Activated T-cell treated with anti-CD3 and anti-CD28 coated beads, Interleukin-2, amount 50 U/mL, for 4 hours (primary cell): ENCODE data around the gene TMEM233. TPM values are rescaled to one million over a fixed set of nuclear protein-coding genes. Genes with fewer than 3 reads are reported as not detected.
"Not testable (repeated sequence)": the region's sequence is repeated elsewhere in the genome, so short reads cannot be mapped to it uniquely, and the experiment has no call there.

Experiments
- ATAC-seq, 2 donors: fragments of 200-7000 bp; cut with Tn5 transposase; one replicate each; pipeline ENCODE4 v1.10.0; 2021
- DNase-seq: peaks from one replicate; pipeline ENCODE4 v3.0.0-alpha.2; 2020
- H3K27me3 Mint-ChIP-seq: one replicate; pipeline ENCODE4 v1.8.0; 2021; ENCODE audit warnings: low read depth, mixed read lengths
- H3K36me3 Mint-ChIP-seq: one replicate; pipeline ENCODE4 v1.8.0; 2022; ENCODE audit warnings: mixed read lengths; ENCODE audit not compliant: insufficient read depth
- H3K4me1 Mint-ChIP-seq: one replicate; pipeline ENCODE4 v1.8.0; 2021; ENCODE audit warnings: low read depth, mixed read lengths
- H3K4me3 Mint-ChIP-seq: one replicate; pipeline ENCODE4 v1.8.0; 2021; ENCODE audit warnings: mild to moderate bottlenecking, moderate library complexity, mixed read lengths
- H3K9me3 Mint-ChIP-seq: one replicate; pipeline ENCODE4 v1.8.0; 2021; ENCODE audit warnings: mixed read lengths
- total RNA-seq, 3 donors: library from RNA; stranded (reverse); gene quantifications; one replicate each; pipeline ENCODE4 v1.2.1, GENCODE V29; 2021

Gene TMEM233
- total RNA-seq, 3 donors from 2014 or later: not detected

GRCh38 chr12:119592232-119592631, 1.3 kb upstream of the TMEM233 start:
- Mint-ChIP-seq H3K4me1 (peaks cover 10% of the 10 kb centered on the region), H3K27me3 (peaks cover 72% of the 10 kb centered on the region), H3K9me3 (no peaks in the 10 kb centered on the region), H3K36me3 (no peaks in the 10 kb centered on the region), H3K4me3 (no peak overlapping the region)
- peak; percentile 36 to 54 for ATAC-seq
- DNase-seq: no peak

- DNase-seq (no peak), ATAC-seq (no peak)
- no peak overlapping the region for H3K4me3 Mint-ChIP-seq
Observed at GRCh38 chr12:119594399-119594730, 791 bp downstream of the TMEM233 start.

GRCh38 chr12:119594772-119595445, 1.3 kb downstream of the TMEM233 start:
- H3K36me3 Mint-ChIP-seq: no peaks in the 10 kb centered on the region
- no peak for DNase-seq
- peaks cover 10% of the 10 kb centered on the region for H3K4me1 Mint-ChIP-seq
- peaks cover 88% of the 10 kb centered on the region for H3K27me3 Mint-ChIP-seq
- H3K9me3 Mint-ChIP-seq: no peaks in the 10 kb centered on the region
- no peak for ATAC-seq
- no peak overlapping the region for H3K4me3 Mint-ChIP-seq

More at GRCh38 chr12:119594399-119594730, 791 bp downstream of the TMEM233 start:
- Mint-ChIP-seq H3K4me1 (peaks cover 10% of the 10 kb centered on the region), H3K36me3 (no peaks in the 10 kb centered on the region), H3K27me3 (peaks cover 85% of the 10 kb centered on the region), H3K9me3 (no peaks in the 10 kb centered on the region)

GRCh38 chr12:119598159-119598558, 4.6 kb downstream of the TMEM233 start:
- Mint-ChIP-seq H3K9me3 (no peaks in the 10 kb centered on the region), H3K4me3 (no peak overlapping the region), H3K27me3 (peaks cover 63% of the 10 kb centered on the region), H3K4me1 (peaks cover 10% of the 10 kb centered on the region), H3K36me3 (no peaks in the 10 kb centered on the region)
- DNase-seq (no peak), ATAC-seq (no peak)

GRCh38 chr12:119601877-119602733, 8.5 kb downstream of the TMEM233 start:
- no peaks in the 10 kb centered on the region for H3K4me1 Mint-ChIP-seq
- ATAC-seq: no peak
- H3K27me3 Mint-ChIP-seq: peaks cover 30% of the 10 kb centered on the region
- DNase-seq: no peak
- H3K36me3 Mint-ChIP-seq: no peaks in the 10 kb centered on the region
- H3K4me3 Mint-ChIP-seq: no peak overlapping the region
- no peaks in the 10 kb centered on the region for H3K9me3 Mint-ChIP-seq

GRCh38 chr12:119602734-119603094, 9.1 kb downstream of the TMEM233 start:
- H3K27me3 Mint-ChIP-seq: peaks cover 24% of the 10 kb centered on the region
- no peak for ATAC-seq
- H3K4me3 Mint-ChIP-seq: no peak overlapping the region
- H3K36me3 Mint-ChIP-seq: no peaks in the 10 kb centered on the region
- H3K4me1 Mint-ChIP-seq: no peaks in the 10 kb centered on the region
- DNase-seq: no peak
- no peaks in the 10 kb centered on the region for H3K9me3 Mint-ChIP-seq

- Mint-ChIP-seq H3K27me3 (peaks cover 13% of the 10 kb centered on the region), H3K9me3 (no peaks in the 10 kb centered on the region), H3K4me3 (no peak overlapping the region), H3K4me1 (no peaks in the 10 kb centered on the region), H3K36me3 (no peaks in the 10 kb centered on the region)
- DNase-seq: no peak
- ATAC-seq: no peak
Observed at GRCh38 chr12:119603767-119604166, 10.2 kb downstream of the TMEM233 start.

- peaks cover 10% of the 10 kb centered on the region for H3K27me3 Mint-ChIP-seq
- no peaks in the 10 kb centered on the region for H3K4me1 Mint-ChIP-seq
- no peak overlapping the region for H3K4me3 Mint-ChIP-seq
- peaks cover 3% of the 10 kb centered on the region for H3K9me3 Mint-ChIP-seq
- H3K36me3 Mint-ChIP-seq: no peaks in the 10 kb centered on the region
- no peak for ATAC-seq
- DNase-seq: no peak
Observed at GRCh38 chr12:119609358-119609757, 15.8 kb downstream of the TMEM233 start.

- Mint-ChIP-seq H3K27me3 (peaks cover 18% of the 10 kb centered on the region), H3K4me3 (no peak overlapping the region), H3K36me3 (no peaks in the 10 kb centered on the region), H3K4me1 (no peaks in the 10 kb centered on the region), H3K9me3 (peaks cover 3% of the 10 kb centered on the region)
- ATAC-seq (no peak), DNase-seq (no peak)
Observed at GRCh38 chr12:119613319-119613936, 19.9 kb downstream of the TMEM233 start.

- no peak for ATAC-seq
- no peaks in the 10 kb centered on the region for H3K36me3 Mint-ChIP-seq
Observed at GRCh38 chr12:119614705-119615104, 21.1 kb downstream of the TMEM233 start.

GRCh38 chr12:119615518-119616475, 22.2 kb downstream of the TMEM233 start:
- ATAC-seq: no peak
- no peaks in the 10 kb centered on the region for H3K36me3 Mint-ChIP-seq
- no peaks in the 10 kb centered on the region for H3K9me3 Mint-ChIP-seq
- H3K4me1 Mint-ChIP-seq: no peaks in the 10 kb centered on the region
- peaks cover 20% of the 10 kb centered on the region for H3K27me3 Mint-ChIP-seq
- no peak for DNase-seq
- H3K4me3 Mint-ChIP-seq: no peak overlapping the region

More at GRCh38 chr12:119614705-119615104, 21.1 kb downstream of the TMEM233 start:
- H3K9me3 Mint-ChIP-seq: no peaks in the 10 kb centered on the region
- no peaks in the 10 kb centered on the region for H3K4me1 Mint-ChIP-seq
- peaks cover 21% of the 10 kb centered on the region for H3K27me3 Mint-ChIP-seq
- no peak for DNase-seq
- H3K4me3 Mint-ChIP-seq: no peak overlapping the region

GRCh38 chr12:119618328-119618896, 24.8 kb downstream of the TMEM233 start:
- H3K9me3 Mint-ChIP-seq, DNase-seq, H3K36me3 Mint-ChIP-seq, H3K4me1 Mint-ChIP-seq, ATAC-seq, H3K4me3 Mint-ChIP-seq: not testable (repeated sequence)
- H3K27me3 Mint-ChIP-seq: peaks cover 35% of the 10 kb centered on the region

- no peak for ATAC-seq
- Mint-ChIP-seq H3K27me3 (peaks cover 35% of the 10 kb centered on the region), H3K4me3 (no peak overlapping the region), H3K36me3 (no peaks in the 10 kb centered on the region), H3K9me3 (no peaks in the 10 kb centered on the region), H3K4me1 (no peaks in the 10 kb centered on the region)
- no peak for DNase-seq
Observed at GRCh38 chr12:119620490-119620889, 26.9 kb downstream of the TMEM233 start.
